ENCODE results near the gene NELL2. TPM values are rescaled to one million over a fixed set of nuclear protein-coding genes. Genes with fewer than 3 reads are reported as not detected.
"Not testable (repeated sequence)": the region's sequence is repeated elsewhere in the genome, so short reads cannot be mapped to it uniquely, and the experiment has no call there.

The NELL2 gene
- total and polyA plus RNA-seq, 8 donors, result 0.41 to 42.5 (median 28.3) TPM

DNA sequence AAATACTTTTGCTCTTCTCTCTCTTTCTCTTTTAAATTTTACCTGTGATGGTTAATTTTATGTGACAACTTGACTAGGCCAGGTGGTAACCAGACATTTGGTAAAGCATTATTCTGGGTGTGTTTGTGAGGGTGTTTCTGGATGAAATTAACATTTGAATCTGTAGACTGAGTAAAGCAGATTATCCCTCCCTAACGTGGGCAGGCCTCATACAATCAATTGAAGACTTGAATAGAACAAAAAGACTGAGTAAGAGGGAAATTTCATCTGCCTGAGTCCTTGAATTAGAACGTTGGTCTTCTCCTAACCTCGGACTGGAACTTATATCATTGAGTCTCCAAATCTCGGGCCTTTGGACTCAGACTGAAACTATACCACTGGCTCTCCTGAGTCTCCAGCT is 182.1 kb downstream of the NELL2 start:
- intact Hi-C loops (cut with DNase I), result no loop called here
- DNase-seq (no peak), ATAC-seq (no peak)
- Histone ChIP-seq H3K36me3 (no peaks in the 10 kb centered on the region), H3K4me3 (no peak overlapping the region), H3K27me3 (no peaks in the 10 kb centered on the region), H3K4me1 (no peaks in the 10 kb centered on the region), H3K27ac (no peak overlapping the region), H3K9me3 (no peaks in the 10 kb centered on the region)
- TF ChIP-seq, protein P1, sequence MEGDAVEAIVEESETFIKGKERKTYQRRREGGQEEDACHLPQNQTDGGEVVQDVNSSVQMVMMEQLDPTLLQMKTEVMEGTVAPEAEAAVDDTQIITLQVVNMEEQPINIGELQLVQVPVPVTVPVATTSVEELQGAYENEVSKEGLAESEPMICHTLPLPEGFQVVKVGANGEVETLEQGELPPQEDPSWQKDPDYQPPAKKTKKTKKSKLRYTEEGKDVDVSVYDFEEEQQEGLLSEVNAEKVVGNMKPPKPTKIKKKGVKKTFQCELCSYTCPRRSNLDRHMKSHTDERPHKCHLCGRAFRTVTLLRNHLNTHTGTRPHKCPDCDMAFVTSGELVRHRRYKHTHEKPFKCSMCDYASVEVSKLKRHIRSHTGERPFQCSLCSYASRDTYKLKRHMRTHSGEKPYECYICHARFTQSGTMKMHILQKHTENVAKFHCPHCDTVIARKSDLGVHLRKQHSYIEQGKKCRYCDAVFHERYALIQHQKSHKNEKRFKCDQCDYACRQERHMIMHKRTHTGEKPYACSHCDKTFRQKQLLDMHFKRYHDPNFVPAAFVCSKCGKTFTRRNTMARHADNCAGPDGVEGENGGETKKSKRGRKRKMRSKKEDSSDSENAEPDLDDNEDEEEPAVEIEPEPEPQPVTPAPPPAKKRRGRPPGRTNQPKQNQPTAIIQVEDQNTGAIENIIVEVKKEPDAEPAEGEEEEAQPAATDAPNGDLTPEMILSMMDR (IDR thresholded peaks at IDR 0.05), result no peak

DNA sequence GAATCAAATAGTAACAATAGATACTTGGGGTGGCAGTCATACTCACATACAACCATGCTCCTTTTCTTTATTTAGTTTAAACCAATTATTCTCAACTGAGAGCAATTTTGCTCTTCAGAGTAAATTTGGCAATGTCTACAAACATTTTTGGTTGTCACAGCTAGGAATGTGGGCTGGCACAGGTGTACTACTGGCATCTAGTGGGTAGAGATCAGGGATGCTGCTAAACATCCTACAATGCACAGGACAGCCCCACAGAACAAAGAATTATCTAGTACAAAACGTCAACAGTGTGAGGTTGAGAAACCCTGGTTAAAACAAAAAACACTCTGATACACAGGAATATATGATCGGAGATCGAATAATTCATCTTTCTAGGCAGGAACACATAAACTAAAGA is 186.5 kb downstream of the NELL2 start:
- no peaks in the 10 kb centered on the region for H3K36me3 ChIP-seq
- intact Hi-C loops (cut with DNase I), result no loop called here
- DNase-seq (no peak), ATAC-seq (no peak)
- peaks cover 0 to 13% of the 10 kb centered on the region in 2 donors for H3K9me3 ChIP-seq
- H3K4me1 ChIP-seq, result no peaks in the 10 kb centered on the region
- TF ChIP-seq, protein P1 (IDR thresholded peaks at IDR 0.05), result no peak
- H3K4me3 ChIP-seq, result no peak overlapping the region
- no peaks in the 10 kb centered on the region for H3K27me3 ChIP-seq
- no peak overlapping the region for H3K27ac ChIP-seq

DNA sequence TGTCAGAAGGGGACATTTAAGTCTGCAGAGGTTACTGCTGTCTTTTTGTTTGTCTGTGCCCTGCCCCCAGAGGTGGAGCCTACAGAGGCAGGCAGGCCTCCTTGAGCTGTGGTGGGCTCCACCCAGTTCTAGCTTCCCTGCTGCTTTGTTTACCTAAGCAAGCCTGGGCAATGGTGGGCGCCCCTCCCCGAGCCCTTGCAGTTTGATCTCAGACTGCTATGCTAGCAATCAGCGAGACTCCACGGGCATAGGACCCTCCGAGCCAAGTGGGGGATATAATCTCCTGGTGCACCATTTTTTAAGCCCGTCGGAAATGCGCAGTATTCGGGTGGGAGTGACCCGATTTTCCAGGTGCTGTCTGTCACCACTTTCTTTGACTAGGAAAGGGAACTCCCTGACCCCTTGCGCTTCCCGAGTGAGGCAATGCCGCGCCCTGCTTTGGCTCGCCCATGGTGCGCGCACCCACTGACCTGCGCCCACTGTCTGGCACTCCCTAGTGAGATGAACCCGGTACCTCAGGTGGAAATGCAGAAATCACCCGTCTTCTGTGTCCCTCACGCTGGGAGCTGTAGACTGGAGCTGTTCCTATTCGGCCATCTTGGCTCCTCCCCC is 189.2 kb downstream of the NELL2 start:
- H3K4me1 ChIP-seq; H3K27ac ChIP-seq; ATAC-seq; H3K27me3 ChIP-seq; H3K4me3 ChIP-seq; intact Hi-C loops (cut with DNase I); H3K36me3 ChIP-seq; DNase-seq: not testable (repeated sequence)
- H3K9me3 ChIP-seq, result peaks cover 0 to 17% of the 10 kb centered on the region in 2 donors

DNA sequence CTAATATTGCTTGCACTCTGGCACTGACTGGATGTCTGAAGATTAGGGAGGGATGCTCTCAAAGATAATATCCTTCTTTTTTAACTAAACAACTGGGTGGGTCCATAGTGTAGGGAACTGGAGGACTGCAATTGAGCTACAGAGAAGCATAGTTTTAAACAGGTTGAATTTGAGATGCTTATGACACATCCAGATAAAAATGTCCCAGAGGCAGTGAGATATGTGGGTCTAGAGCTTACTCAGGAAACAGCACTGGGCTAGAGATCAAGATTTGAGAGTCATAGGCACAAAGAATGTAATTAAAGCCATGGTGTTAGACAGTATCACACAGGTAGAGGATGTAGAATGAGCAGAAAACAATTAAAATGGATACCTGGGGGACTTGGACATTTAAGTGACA is 198.4 kb downstream of the NELL2 start:
- ATAC-seq (no peak), DNase-seq (no peak)
- Histone ChIP-seq H3K27me3 (no peaks in the 10 kb centered on the region), H3K9me3 (peaks cover 0 to 3% of the 10 kb centered on the region in 2 donors), H3K4me1 (no peaks in the 10 kb centered on the region), H3K27ac (no peak overlapping the region), H3K4me3 (no peak overlapping the region), H3K36me3 (no peaks in the 10 kb centered on the region)
- intact Hi-C loops (cut with DNase I), result no loop called here
- TF ChIP-seq, protein P1 (IDR thresholded peaks at IDR 0.05), result no peak

DNA sequence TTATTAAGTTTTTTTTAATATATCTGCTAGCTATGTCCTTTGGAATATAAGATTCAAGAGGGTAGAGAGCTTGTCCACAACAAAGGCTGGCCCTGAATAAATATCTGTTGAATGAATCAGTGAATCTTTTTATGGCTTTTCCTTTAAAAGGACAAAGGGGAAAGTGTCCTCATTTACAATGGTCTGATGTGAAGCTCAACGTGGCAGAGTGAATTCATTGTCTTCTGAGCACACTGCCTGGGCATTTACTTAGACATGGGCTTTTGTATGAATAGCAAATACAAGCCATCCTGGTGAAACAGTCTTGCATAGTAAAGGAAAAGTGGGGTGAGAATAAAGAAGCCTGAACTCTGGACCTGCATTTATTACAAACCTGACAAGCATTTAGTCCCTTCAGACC is 201.2 kb downstream of the NELL2 start:
- ATAC-seq, result no peak
- Histone ChIP-seq H3K9me3 (peaks cover 0 to 10% of the 10 kb centered on the region in 2 donors), H3K4me1 (no peaks in the 10 kb centered on the region), H3K4me3 (no peak overlapping the region), H3K36me3 (no peaks in the 10 kb centered on the region), H3K27me3 (no peaks in the 10 kb centered on the region), H3K27ac (no peak overlapping the region)
- intact Hi-C loops (cut with DNase I), result no loop called here
- no peak for DNase-seq
- TF ChIP-seq, protein P1 (IDR thresholded peaks at IDR 0.05), result no peak

DNA sequence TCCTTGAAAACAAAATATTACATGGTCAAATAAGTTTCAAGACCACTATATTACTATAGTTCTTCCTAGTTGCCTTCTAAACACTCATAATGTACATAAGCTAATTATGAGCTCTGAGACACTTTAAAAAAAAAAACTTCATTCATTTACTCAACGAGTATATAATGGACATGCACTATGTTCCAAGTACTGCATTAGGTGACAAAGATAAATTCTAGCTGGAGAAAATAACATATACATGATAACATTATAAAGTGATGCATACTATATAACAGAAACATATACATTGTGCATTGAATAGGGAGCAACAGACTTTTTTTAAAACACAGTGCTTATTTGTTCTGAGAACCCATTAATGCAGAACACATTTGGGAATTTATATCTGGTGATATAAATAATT is 202.3 kb downstream of the NELL2 start:
- H3K4me3 ChIP-seq, result no peak overlapping the region
- no peaks in the 10 kb centered on the region for H3K36me3 ChIP-seq
- TF ChIP-seq, protein P1 (IDR thresholded peaks at IDR 0.05), result no peak
- DNase-seq, result no peak
- no peak for ATAC-seq
- intact Hi-C loops (cut with DNase I), result no loop called here
- H3K27me3 ChIP-seq, result no peaks in the 10 kb centered on the region
- no peak overlapping the region for H3K27ac ChIP-seq
- H3K9me3 ChIP-seq, result peaks cover 0 to 18% of the 10 kb centered on the region in 2 donors
- H3K4me1 ChIP-seq, result no peaks in the 10 kb centered on the region

Data from left lung (tissue), 10 donors.